HEK293 (cell line): ENCODE data around the gene PTPRF.

Experiments
- KLF1 ChIP-seq: fragments of 450-650 bp; formaldehyde crosslinking; IDR thresholded peaks from 2 replicates; pipeline ENCODE4 v1.5.1; 2016; ENCODE audit warnings: missing biosample characterization, missing genetic modification characterization
- KLF16 ChIP-seq: fragments of 450-650 bp; formaldehyde crosslinking; IDR thresholded peaks from 2 replicates; pipeline ENCODE4 v1.5.1; 2017; ENCODE audit warnings: missing biosample characterization, missing genetic modification characterization
- KLF7 ChIP-seq: fragments of 450-650 bp; formaldehyde crosslinking; IDR thresholded peaks from 2 replicates; pipeline ENCODE4 v1.5.1; 2016; ENCODE audit warnings: missing biosample characterization, missing genetic modification characterization, borderline replicate concordance
- KLF8 ChIP-seq: fragments of 450-650 bp; formaldehyde crosslinking; IDR thresholded peaks from 2 replicates; pipeline ENCODE4 v1.5.1; 2016; ENCODE audit warnings: missing biosample characterization, missing genetic modification characterization
- OSR2 ChIP-seq: fragments of 450-650 bp; formaldehyde crosslinking; IDR thresholded peaks from 2 replicates; pipeline ENCODE4 v1.5.1; 2016; ENCODE audit warnings: missing biosample characterization, missing genetic modification characterization
- RBAK ChIP-seq: fragments of 450-650 bp; formaldehyde crosslinking; IDR thresholded peaks from 2 replicates; pipeline ENCODE4 v1.5.1; 2016; ENCODE audit warnings: missing biosample characterization, missing genetic modification characterization
- TCF7L2 ChIP-seq: IDR thresholded peaks from 2 replicates; pipeline ENCODE4 v1.6.1; 2011; ENCODE audit warnings: low read depth, mild to moderate bottlenecking, inconsistent platforms, low read length, moderate library complexity, borderline replicate concordance
- ZNF112 ChIP-seq: fragments of 450-650 bp; formaldehyde crosslinking; IDR thresholded peaks from 2 replicates; pipeline ENCODE4 v1.5.0; 2017; ENCODE audit warnings: missing biosample characterization, missing genetic modification characterization
- ZNF121 ChIP-seq: fragments of 450-650 bp; formaldehyde crosslinking; IDR thresholded peaks from 2 replicates; pipeline ENCODE4 v1.5.1; 2016; ENCODE audit warnings: missing biosample characterization, missing genetic modification characterization
- ZNF132 ChIP-seq: fragments of 450-650 bp; formaldehyde crosslinking; IDR thresholded peaks from 2 replicates; pipeline ENCODE4 v1.5.1; 2017; ENCODE audit warnings: missing biosample characterization, missing genetic modification characterization, borderline replicate concordance
- ZNF19 ChIP-seq: fragments of 450-650 bp; formaldehyde crosslinking; IDR thresholded peaks from 2 replicates; pipeline ENCODE4; 2016; ENCODE audit warnings: missing biosample characterization, missing genetic modification characterization, low read depth
- ZNF223 ChIP-seq: fragments of 450-650 bp; formaldehyde crosslinking; IDR thresholded peaks from 2 replicates; pipeline ENCODE4 v1.5.1; 2016; ENCODE audit warnings: missing biosample characterization, missing genetic modification characterization
- ZNF266 ChIP-seq: fragments of 450-650 bp; formaldehyde crosslinking; IDR thresholded peaks from 2 replicates; pipeline ENCODE4 v1.5.1; 2016; ENCODE audit warnings: missing biosample characterization, missing genetic modification characterization, low read depth
- ZNF292 ChIP-seq: fragments of 450-650 bp; formaldehyde crosslinking; IDR thresholded peaks from 2 replicates; pipeline ENCODE4 v1.5.1; 2016; ENCODE audit warnings: low read depth, missing biosample characterization, missing genetic modification characterization, borderline replicate concordance
- ZNF302 ChIP-seq: fragments of 450-650 bp; formaldehyde crosslinking; IDR thresholded peaks from 2 replicates; pipeline ENCODE4 v1.5.1; 2016; ENCODE audit warnings: missing biosample characterization, missing genetic modification characterization, low read depth
- ZNF324 ChIP-seq: fragments of 450-650 bp; formaldehyde crosslinking; IDR thresholded peaks from 2 replicates; pipeline ENCODE4 v1.5.1; 2016; ENCODE audit warnings: missing biosample characterization, missing genetic modification characterization
- ZNF366 ChIP-seq: fragments of 450-650 bp; formaldehyde crosslinking; conservative IDR thresholded peaks from 2 replicates; pipeline ENCODE4 v1.5.1; 2016; ENCODE audit warnings: missing biosample characterization, missing genetic modification characterization
- ZNF37A ChIP-seq: fragments of 450-650 bp; IDR thresholded peaks from 2 replicates; pipeline ENCODE4 v1.5.1; 2018; ENCODE audit warnings: missing biosample characterization, missing genetic modification characterization
- ZNF571 ChIP-seq: fragments of 450-650 bp; formaldehyde crosslinking; IDR thresholded peaks from 2 replicates; pipeline ENCODE4 v1.5.0; 2017; ENCODE audit warnings: missing biosample characterization, missing genetic modification characterization
- ZNF610 ChIP-seq: fragments of 450-650 bp; formaldehyde crosslinking; IDR thresholded peaks from 2 replicates; pipeline ENCODE4 v1.5.1; 2016; ENCODE audit warnings: missing biosample characterization, missing genetic modification characterization, borderline replicate concordance
- ZNF626 ChIP-seq: fragments of 450-650 bp; sonication (Bioruptor Pico); formaldehyde crosslinking; IDR thresholded peaks from 2 replicates; pipeline ENCODE4 v1.5.1; 2018; ENCODE audit warnings: missing biosample characterization, missing genetic modification characterization, inconsistent platforms
- ZNF701 ChIP-seq: fragments of 450-650 bp; formaldehyde crosslinking; IDR thresholded peaks from 2 replicates; pipeline ENCODE4 v1.5.1; 2016; ENCODE audit warnings: missing biosample characterization, missing genetic modification characterization
- ZNF747 ChIP-seq: fragments of 450-650 bp; formaldehyde crosslinking; IDR thresholded peaks from 2 replicates; pipeline ENCODE4 v1.5.1; 2016; ENCODE audit warnings: missing biosample characterization, missing genetic modification characterization
- ZNF785 ChIP-seq: fragments of 450-650 bp; formaldehyde crosslinking; IDR thresholded peaks from 2 replicates; pipeline ENCODE4 v1.5.1; 2016; ENCODE audit warnings: missing biosample characterization, missing genetic modification characterization
- ZNF830 ChIP-seq: fragments of 450-650 bp; IDR thresholded peaks from 2 replicates; pipeline ENCODE4 v1.5.0; 2018; ENCODE audit warnings: missing biosample characterization, missing genetic modification characterization, low read depth, mild to moderate bottlenecking, moderate library complexity
- ZNF843 ChIP-seq: fragments of 450-650 bp; formaldehyde crosslinking; IDR thresholded peaks from 2 replicates; pipeline ENCODE4 v1.5.1; 2016; ENCODE audit warnings: missing biosample characterization, missing genetic modification characterization
- ZSCAN23 ChIP-seq: fragments of 450-650 bp; formaldehyde crosslinking; IDR thresholded peaks from 2 replicates; pipeline ENCODE4 v1.5.1; 2016; ENCODE audit warnings: missing biosample characterization, missing genetic modification characterization
- ZSCAN30 ChIP-seq: fragments of 450-650 bp; IDR thresholded peaks from 2 replicates; pipeline ENCODE4 v1.5.1; 2018; ENCODE audit warnings: missing biosample characterization, mild to moderate bottlenecking, missing genetic modification characterization, moderate library complexity
- TF ChIP-seq, protein P1 (sequence below): fragments of 450-650 bp; formaldehyde crosslinking; IDR thresholded peaks from 2 replicates; pipeline ENCODE4 v1.5.1; 2016; ENCODE audit warnings: missing biosample characterization, missing genetic modification characterization
- TF ChIP-seq, protein P2 (sequence below): fragments of 450-650 bp; formaldehyde crosslinking; IDR thresholded peaks from 2 replicates; pipeline ENCODE4 v1.5.1; 2016; ENCODE audit warnings: missing biosample characterization, missing genetic modification characterization
- TF ChIP-seq, protein P3 (sequence below): fragments of 450-650 bp; formaldehyde crosslinking; IDR thresholded peaks from 2 replicates; pipeline ENCODE4 v1.5.1; 2017; ENCODE audit warnings: missing biosample characterization, missing genetic modification characterization
- TF ChIP-seq, protein P4 (sequence below): fragments of 450-650 bp; formaldehyde crosslinking; IDR thresholded peaks from 2 replicates; pipeline ENCODE4 v1.5.1; 2016; ENCODE audit warnings: missing biosample characterization, missing genetic modification characterization
- TF ChIP-seq, protein P5 (sequence below): fragments of 450-650 bp; formaldehyde crosslinking; IDR thresholded peaks from 2 replicates; pipeline ENCODE4 v1.5.1; 2016; ENCODE audit warnings: missing biosample characterization, missing genetic modification characterization
- TF ChIP-seq, protein P6 (sequence below): fragments of 450-650 bp; IDR thresholded peaks from 2 replicates; pipeline ENCODE4 v1.5.1; 2018; ENCODE audit warnings: missing biosample characterization, mild to moderate bottlenecking, missing genetic modification characterization

Gene PTPRF

DNA sequence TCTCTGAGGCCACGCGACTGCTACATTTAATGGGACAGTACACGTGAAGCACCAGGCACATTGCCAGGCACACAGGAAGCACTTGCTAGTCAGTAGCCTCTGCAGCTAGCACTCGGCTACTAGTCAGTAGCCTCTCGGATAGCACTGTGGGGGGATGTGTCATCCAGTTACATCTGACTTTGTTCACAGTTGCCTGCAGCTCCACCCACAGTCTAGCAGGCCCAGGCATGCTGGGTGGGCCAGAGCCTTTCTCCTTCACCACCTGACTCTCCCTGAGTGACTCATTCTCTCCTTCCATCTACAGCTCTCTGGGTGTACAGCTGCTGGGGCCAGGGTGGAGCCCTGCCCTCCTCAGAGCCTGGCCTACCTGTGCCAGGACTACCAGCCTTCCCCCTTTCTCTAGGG, 51.5 kb downstream of the PTPRF start (continued):
- TF ChIP-seq ZNF626 (tag by site-specific recombination) = no peak
- TF ChIP-seq, protein P1, sequence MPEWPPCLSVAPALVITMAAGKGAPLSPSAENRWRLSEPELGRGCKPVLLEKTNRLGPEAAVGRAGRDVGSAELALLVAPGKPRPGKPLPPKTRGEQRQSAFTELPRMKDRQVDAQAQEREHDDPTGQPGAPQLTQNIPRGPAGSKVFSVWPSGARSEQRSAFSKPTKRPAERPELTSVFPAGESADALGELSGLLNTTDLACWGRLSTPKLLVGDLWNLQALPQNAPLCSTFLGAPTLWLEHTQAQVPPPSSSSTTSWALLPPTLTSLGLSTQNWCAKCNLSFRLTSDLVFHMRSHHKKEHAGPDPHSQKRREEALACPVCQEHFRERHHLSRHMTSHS = no peak
- no peak for TF ChIP-seq ZNF785 (tag by site-specific recombination)
- no peak for TF ChIP-seq ZNF112 (tag by site-specific recombination)
- no peak for TF ChIP-seq ZNF37A (tag by site-specific recombination)
- TF ChIP-seq, protein P2, sequence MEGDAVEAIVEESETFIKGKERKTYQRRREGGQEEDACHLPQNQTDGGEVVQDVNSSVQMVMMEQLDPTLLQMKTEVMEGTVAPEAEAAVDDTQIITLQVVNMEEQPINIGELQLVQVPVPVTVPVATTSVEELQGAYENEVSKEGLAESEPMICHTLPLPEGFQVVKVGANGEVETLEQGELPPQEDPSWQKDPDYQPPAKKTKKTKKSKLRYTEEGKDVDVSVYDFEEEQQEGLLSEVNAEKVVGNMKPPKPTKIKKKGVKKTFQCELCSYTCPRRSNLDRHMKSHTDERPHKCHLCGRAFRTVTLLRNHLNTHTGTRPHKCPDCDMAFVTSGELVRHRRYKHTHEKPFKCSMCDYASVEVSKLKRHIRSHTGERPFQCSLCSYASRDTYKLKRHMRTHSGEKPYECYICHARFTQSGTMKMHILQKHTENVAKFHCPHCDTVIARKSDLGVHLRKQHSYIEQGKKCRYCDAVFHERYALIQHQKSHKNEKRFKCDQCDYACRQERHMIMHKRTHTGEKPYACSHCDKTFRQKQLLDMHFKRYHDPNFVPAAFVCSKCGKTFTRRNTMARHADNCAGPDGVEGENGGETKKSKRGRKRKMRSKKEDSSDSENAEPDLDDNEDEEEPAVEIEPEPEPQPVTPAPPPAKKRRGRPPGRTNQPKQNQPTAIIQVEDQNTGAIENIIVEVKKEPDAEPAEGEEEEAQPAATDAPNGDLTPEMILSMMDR (tag by site-specific recombination) = no peak
- TF ChIP-seq ZSCAN30 (tag by site-specific recombination) = no peak
- no peak; the same call in 1 of the 2 replicates for TF ChIP-seq ZNF121 (tag by site-specific recombination)
- no peak for TF ChIP-seq ZNF366
- TF ChIP-seq KLF8 (tag by site-specific recombination) = peak; percentile 65
- TF ChIP-seq, protein P3, sequence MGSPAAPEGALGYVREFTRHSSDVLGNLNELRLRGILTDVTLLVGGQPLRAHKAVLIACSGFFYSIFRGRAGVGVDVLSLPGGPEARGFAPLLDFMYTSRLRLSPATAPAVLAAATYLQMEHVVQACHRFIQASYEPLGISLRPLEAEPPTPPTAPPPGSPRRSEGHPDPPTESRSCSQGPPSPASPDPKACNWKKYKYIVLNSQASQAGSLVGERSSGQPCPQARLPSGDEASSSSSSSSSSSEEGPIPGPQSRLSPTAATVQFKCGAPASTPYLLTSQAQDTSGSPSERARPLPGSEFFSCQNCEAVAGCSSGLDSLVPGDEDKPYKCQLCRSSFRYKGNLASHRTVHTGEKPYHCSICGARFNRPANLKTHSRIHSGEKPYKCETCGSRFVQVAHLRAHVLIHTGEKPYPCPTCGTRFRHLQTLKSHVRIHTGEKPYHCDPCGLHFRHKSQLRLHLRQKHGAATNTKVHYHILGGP (tag by site-specific recombination) = no peak
- TF ChIP-seq, protein P4, sequence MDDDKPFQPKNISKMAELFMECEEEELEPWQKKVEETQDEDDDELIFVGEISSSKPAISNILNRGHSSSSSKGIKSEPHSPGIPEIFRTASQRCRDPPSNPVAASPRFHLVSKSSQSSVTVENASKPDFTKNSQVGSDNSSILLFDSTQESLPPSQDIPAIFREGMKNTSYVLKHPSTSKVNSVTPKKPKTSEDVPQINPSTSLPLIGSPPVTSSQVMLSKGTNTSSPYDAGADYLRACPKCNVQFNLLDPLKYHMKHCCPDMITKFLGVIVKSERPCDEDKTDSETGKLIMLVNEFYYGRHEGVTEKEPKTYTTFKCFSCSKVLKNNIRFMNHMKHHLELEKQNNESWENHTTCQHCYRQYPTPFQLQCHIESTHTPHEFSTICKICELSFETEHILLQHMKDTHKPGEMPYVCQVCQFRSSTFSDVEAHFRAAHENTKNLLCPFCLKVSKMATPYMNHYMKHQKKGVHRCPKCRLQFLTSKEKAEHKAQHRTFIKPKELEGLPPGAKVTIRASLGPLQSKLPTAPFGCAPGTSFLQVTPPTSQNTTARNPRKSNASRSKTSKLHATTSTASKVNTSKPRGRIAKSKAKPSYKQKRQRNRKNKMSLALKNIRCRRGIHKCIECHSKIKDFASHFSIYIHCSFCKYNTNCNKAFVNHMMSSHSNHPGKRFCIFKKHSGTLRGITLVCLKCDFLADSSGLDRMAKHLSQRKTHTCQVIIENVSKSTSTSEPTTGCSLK = no peak
- TF ChIP-seq, protein P5, sequence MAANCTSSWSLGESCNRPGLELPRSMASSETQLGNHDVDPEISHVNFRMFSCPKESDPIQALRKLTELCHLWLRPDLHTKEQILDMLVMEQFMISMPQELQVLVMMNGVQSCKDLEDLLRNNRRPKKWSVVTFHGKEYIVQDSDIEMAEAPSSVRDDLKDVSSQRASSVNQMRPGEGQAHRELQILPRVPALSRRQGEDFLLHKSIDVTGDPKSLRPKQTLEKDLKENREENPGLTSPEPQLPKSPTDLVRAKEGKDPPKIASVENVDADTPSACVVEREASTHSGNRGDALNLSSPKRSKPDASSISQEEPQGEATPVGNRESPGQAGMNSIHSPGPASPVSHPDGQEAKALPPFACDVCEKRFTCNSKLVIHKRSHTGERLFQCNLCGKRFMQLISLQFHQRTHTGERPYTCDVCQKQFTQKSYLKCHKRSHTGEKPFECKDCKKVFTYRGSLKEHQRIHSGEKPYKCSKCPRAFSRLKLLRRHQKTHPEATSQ (tag by site-specific recombination) = no peak
- no peak for TF ChIP-seq KLF7 (tag by site-specific recombination)
- no peak for TF ChIP-seq ZNF19 (tag by site-specific recombination)
- no peak for TF ChIP-seq TCF7L2
- no peak for TF ChIP-seq ZNF610
- TF ChIP-seq ZSCAN23 = no peak
- no peak for TF ChIP-seq ZNF747
- TF ChIP-seq ZNF843 = no peak
- no peak for TF ChIP-seq ZNF830 (tag by site-specific recombination)
- no peak for TF ChIP-seq ZNF266 (tag by site-specific recombination)
- no peak for TF ChIP-seq KLF16 (tag by site-specific recombination)
- TF ChIP-seq ZNF292 (tag by site-specific recombination) = no peak
- TF ChIP-seq OSR2 (tag by site-specific recombination) = peak; percentile 100
- no peak for TF ChIP-seq ZNF701 (tag by site-specific recombination)
- TF ChIP-seq, protein P6, sequence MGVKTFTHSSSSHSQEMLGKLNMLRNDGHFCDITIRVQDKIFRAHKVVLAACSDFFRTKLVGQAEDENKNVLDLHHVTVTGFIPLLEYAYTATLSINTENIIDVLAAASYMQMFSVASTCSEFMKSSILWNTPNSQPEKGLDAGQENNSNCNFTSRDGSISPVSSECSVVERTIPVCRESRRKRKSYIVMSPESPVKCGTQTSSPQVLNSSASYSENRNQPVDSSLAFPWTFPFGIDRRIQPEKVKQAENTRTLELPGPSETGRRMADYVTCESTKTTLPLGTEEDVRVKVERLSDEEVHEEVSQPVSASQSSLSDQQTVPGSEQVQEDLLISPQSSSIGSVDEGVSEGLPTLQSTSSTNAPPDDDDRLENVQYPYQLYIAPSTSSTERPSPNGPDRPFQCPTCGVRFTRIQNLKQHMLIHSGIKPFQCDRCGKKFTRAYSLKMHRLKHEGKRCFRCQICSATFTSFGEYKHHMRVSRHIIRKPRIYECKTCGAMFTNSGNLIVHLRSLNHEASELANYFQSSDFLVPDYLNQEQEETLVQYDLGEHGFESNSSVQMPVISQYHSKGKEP (tag by site-specific recombination) = no peak
- no peak for TF ChIP-seq ZNF223 (tag by site-specific recombination)
- TF ChIP-seq ZNF302 = no peak
- peak; percentile 88 for TF ChIP-seq KLF1 (tag by site-specific recombination)
- no peak for TF ChIP-seq ZNF571
- TF ChIP-seq RBAK (tag by site-specific recombination) = no peak
- TF ChIP-seq ZNF132 (tag by site-specific recombination) = no peak
- TF ChIP-seq ZNF324 = peak; percentile 32
